NT2/D1 (cell line): ENCODE results near the gene ELMO3.

Source experiments
- SUZ12 ChIP-seq: IDR thresholded peaks from 2 replicates; pipeline ENCODE4 v1.6.1; 2011; ENCODE audit not compliant: insufficient read length, insufficient read depth; ENCODE audit errors: extremely low read depth
- YY1 ChIP-seq: IDR thresholded peaks from 2 replicates; pipeline ENCODE4 v1.6.1; 2011; ENCODE audit not compliant: insufficient read length, insufficient read depth
- ZNF274 ChIP-seq: IDR thresholded peaks from 2 replicates; pipeline ENCODE4 v1.6.1; 2011; ENCODE audit warnings: mild to moderate bottlenecking, low read depth, low read length

DNA sequence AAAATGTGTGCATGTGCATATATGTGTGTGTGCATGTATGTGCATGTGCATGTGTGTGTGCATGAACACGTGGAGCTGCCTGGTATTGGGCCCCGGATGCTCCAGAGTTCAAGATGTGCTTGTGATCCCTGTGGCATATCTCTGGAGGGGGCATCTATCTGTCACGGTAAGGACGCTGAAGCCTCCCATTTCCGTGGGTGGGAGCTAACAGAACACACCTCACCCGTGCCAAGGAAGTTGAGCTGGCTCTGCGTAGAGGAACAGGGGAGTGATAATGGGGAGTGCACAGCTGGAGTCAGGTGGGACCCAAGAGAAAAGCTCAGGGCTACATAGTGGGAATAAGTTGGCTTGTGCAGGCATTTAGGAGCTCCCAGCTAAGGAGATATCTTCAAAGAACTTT, 12.7 kb downstream of the ELMO3 start:
- TF ChIP-seq ZNF274 (no peak), YY1 (no peak), SUZ12 (no peak)
